Trophoblast cell (in vitro differentiated cells and primary cell): ENCODE measurements around the gene ST3GAL5.

ENCODE experiments used
- DNase-seq, 2 donors: peaks; one replicate each; pipeline ENCODE4 v3.0.0-alpha.2; 2016
- H2AFZ ChIP-seq: 2 replicates; pipeline ENCODE4 v1.6.1; 2013; ENCODE audit warnings: low read length, moderate library complexity, mild to moderate bottlenecking; ENCODE audit not compliant: insufficient read depth, poor library complexity
- H2AK5ac ChIP-seq: 2 replicates; pipeline ENCODE4 v1.6.1; 2013; ENCODE audit warnings: mild to moderate bottlenecking, low read length
- H2BK120ac ChIP-seq: 2 replicates; pipeline ENCODE4 v1.6.1; 2013; ENCODE audit warnings: low read length, mild to moderate bottlenecking, moderate library complexity; ENCODE audit not compliant: insufficient read depth, poor library complexity
- H2BK12ac ChIP-seq: 2 replicates; pipeline ENCODE4 v1.6.1; 2013; ENCODE audit warnings: mild to moderate bottlenecking, low read length, moderate library complexity
- H2BK5ac ChIP-seq: 2 replicates; pipeline ENCODE4 v1.6.1; 2013; ENCODE audit warnings: low read length, low read depth, moderate library complexity, mild to moderate bottlenecking; ENCODE audit not compliant: poor library complexity
- H3K14ac ChIP-seq: 2 replicates; pipeline ENCODE4 v1.6.1; 2013; ENCODE audit warnings: mild to moderate bottlenecking, low read length
- H3K18ac ChIP-seq: 2 replicates; pipeline ENCODE4 v1.6.1; 2013; ENCODE audit warnings: mild to moderate bottlenecking, low read length
- H3K23ac ChIP-seq: 2 replicates; pipeline ENCODE4 v1.6.1; 2013; ENCODE audit warnings: low read length
- H3K27ac ChIP-seq: 2 replicates; pipeline ENCODE4 v1.5.1; 2013; ENCODE audit warnings: low read depth, mild to moderate bottlenecking, inconsistent platforms, low read length, moderate library complexity
- H3K27me3 ChIP-seq: 2 replicates; pipeline ENCODE4 v1.6.1; 2013; ENCODE audit warnings: inconsistent platforms, mild to moderate bottlenecking, low read length, moderate library complexity; ENCODE audit not compliant: insufficient read depth
- H3K36me3 ChIP-seq, 2 experiments: 1 replicate in 1 of 2; 2 replicates in 1 of 2; pipeline ENCODE4 v1.6.1; 2013; ENCODE audit warnings: low read length in 2 of 2, mild to moderate bottlenecking in 2 of 2, moderate library complexity in 1 of 2; ENCODE audit not compliant: insufficient read depth in 2 of 2, control insufficient read depth in 1 of 2
- H3K4ac ChIP-seq: 2 replicates; pipeline ENCODE4 v1.6.1; 2013; ENCODE audit warnings: low read depth, mild to moderate bottlenecking, low read length, moderate library complexity
- H3K4me1 ChIP-seq, 2 experiments: 1 replicate in 1 of 2; 2 replicates in 1 of 2; pipeline ENCODE4 v1.6.1; 2013; ENCODE audit warnings: low read length in 2 of 2, mild to moderate bottlenecking in 2 of 2, moderate library complexity in 1 of 2; ENCODE audit not compliant: insufficient read depth in 2 of 2, control insufficient read depth in 1 of 2
- H3K4me2 ChIP-seq: 2 replicates; pipeline ENCODE4 v1.6.1; 2013; ENCODE audit warnings: inconsistent platforms, mild to moderate bottlenecking, low read length, moderate library complexity
- H3K4me3 ChIP-seq: 2 replicates; pipeline ENCODE4 v1.5.1; 2013; ENCODE audit warnings: mild to moderate bottlenecking, low read depth, low read length, inconsistent platforms
- H3K79me1 ChIP-seq: one replicate; pipeline ENCODE4 v1.6.1; 2013; ENCODE audit warnings: low read length
- H3K79me2 ChIP-seq: 2 replicates; pipeline ENCODE4 v1.6.1; 2013; ENCODE audit warnings: low read length, mild to moderate bottlenecking; ENCODE audit not compliant: control insufficient read depth, insufficient read depth, poor library complexity
- H3K9ac ChIP-seq: 2 replicates; pipeline ENCODE4 v1.6.1; 2013; ENCODE audit warnings: mild to moderate bottlenecking, low read length
- H3K9me3 ChIP-seq: 2 replicates; pipeline ENCODE4 v1.6.1; 2013; ENCODE audit warnings: low read depth, mild to moderate bottlenecking, control low read depth, inconsistent platforms, low read length; ENCODE audit not compliant: insufficient read depth
- H4K12ac ChIP-seq: 2 replicates; pipeline ENCODE4 v1.6.1; 2013; ENCODE audit warnings: low read depth, mild to moderate bottlenecking, low read length, moderate library complexity
- H4K8ac ChIP-seq: 2 replicates; pipeline ENCODE4 v1.6.1; 2013; ENCODE audit warnings: low read depth, mild to moderate bottlenecking, low read length, moderate library complexity
- H4K91ac ChIP-seq: one replicate; pipeline ENCODE4 v1.6.1; 2013; ENCODE audit warnings: low read depth, mild to moderate bottlenecking, low read length, moderate library complexity
- WGBS: extraction: QIAGEN DNeasy Blood & Tissue Kit; methylation state at CpG from one replicate; pipeline ENCODE4 v1.1.7; 2013; ENCODE audit warnings: missing lambda C conversion rate; ENCODE audit not compliant: insufficient read length, insufficient coverage; ENCODE audit errors: extremely low coverage; 5-methylcytosine and 5-hydroxymethylcytosine counted together

Gene ST3GAL5

GRCh38 chr2:85838641-85839040 is 50.1 kb downstream of the ST3GAL5 start:
- H2BK12ac ChIP-seq = no peak overlapping the region
- H3K4me3 ChIP-seq = peak overlapping the region; percentile 15
- no peak overlapping the region for H2BK5ac ChIP-seq
- H3K79me2 ChIP-seq = no peaks in the 10 kb centered on the region
- H4K12ac ChIP-seq = no peak overlapping the region
- H3K9ac ChIP-seq = no peak overlapping the region
- no peak overlapping the region for H3K4ac ChIP-seq
- H2AFZ ChIP-seq = no peak overlapping the region
- H2BK120ac ChIP-seq = no peak overlapping the region
- WGBS = no CpG with 5 or more reads among the region's 6 CpGs
- no peak overlapping the region for H3K14ac ChIP-seq
- peaks cover 2% of the 10 kb centered on the region for H3K9me3 ChIP-seq
- no peak overlapping the region for H3K4me2 ChIP-seq
- no peak overlapping the region for H3K27ac ChIP-seq
- H3K23ac ChIP-seq = no peak overlapping the region
- H4K8ac ChIP-seq = no peak overlapping the region
- H3K18ac ChIP-seq = no peak overlapping the region
- no peak overlapping the region for H2AK5ac ChIP-seq
- no peak overlapping the region for H4K91ac ChIP-seq
- H3K4me1 ChIP-seq = peaks cover 0 to 3% of the 10 kb centered on the region in 2 experiments
- no peaks in the 10 kb centered on the region for H3K79me1 ChIP-seq
- peaks cover 11 to 19% of the 10 kb centered on the region in 2 experiments for H3K36me3 ChIP-seq
- no peaks in the 10 kb centered on the region for H3K27me3 ChIP-seq
- no peak for DNase-seq

DNA sequence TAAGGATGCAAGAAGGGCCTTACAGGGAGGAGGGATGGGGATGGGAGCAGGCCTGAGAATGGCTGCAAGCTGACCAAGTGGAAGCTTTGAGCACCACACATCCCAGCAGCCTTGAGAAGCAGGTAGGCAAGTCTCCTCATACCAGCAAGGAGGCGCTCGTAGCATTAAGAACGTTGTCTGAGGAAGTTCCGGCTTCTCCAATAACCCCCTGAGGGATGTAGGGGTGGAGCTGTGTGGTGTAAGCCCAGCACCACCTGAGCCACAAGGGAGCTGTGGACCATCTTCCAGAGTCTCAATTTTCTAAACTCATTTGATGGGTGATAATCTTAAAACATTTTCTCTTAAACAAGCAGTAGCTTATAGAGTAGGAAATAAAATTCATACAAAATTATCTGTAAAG is 50.6 kb downstream of the ST3GAL5 start:
- H4K12ac ChIP-seq = no peak overlapping the region
- H3K27ac ChIP-seq = no peak overlapping the region
- H2BK5ac ChIP-seq = no peak overlapping the region
- no peak overlapping the region for H2AFZ ChIP-seq
- H2AK5ac ChIP-seq = no peak overlapping the region
- no peak overlapping the region for H3K4me3 ChIP-seq
- no peak overlapping the region for H4K91ac ChIP-seq
- no peak overlapping the region for H3K9ac ChIP-seq
- H2BK12ac ChIP-seq = no peak overlapping the region
- peaks cover 2% of the 10 kb centered on the region for H3K9me3 ChIP-seq
- H3K23ac ChIP-seq = no peak overlapping the region
- H3K4me2 ChIP-seq = no peak overlapping the region
- no peak overlapping the region for H2BK120ac ChIP-seq
- no peak overlapping the region for H3K14ac ChIP-seq
- WGBS = no CpG with 5 or more reads among the region's 4 CpGs
- H3K36me3 ChIP-seq = peaks cover 11 to 19% of the 10 kb centered on the region in 2 experiments
- H3K79me2 ChIP-seq = no peaks in the 10 kb centered on the region
- DNase-seq = peak; percentile 58 to 65
- no peak overlapping the region for H3K4ac ChIP-seq
- no peaks in the 10 kb centered on the region for H3K79me1 ChIP-seq
- H3K18ac ChIP-seq = no peak overlapping the region
- H3K4me1 ChIP-seq = peaks cover 0 to 3% of the 10 kb centered on the region in 2 experiments
- H3K27me3 ChIP-seq = no peaks in the 10 kb centered on the region
- H4K8ac ChIP-seq = no peak overlapping the region

GRCh38 chr2:85834466-85834865 is 54.3 kb downstream of the ST3GAL5 start:
- Histone ChIP-seq H4K91ac (no peak overlapping the region), H3K9me3 (peaks cover 1% of the 10 kb centered on the region), H3K14ac (no peak overlapping the region), H3K4ac (no peak overlapping the region), H2AFZ (no peak overlapping the region), H3K27me3 (no peaks in the 10 kb centered on the region), H3K4me2 (no peak overlapping the region), H3K4me1 (peaks cover 0 to 2% of the 10 kb centered on the region in 2 experiments), H2BK120ac (no peak overlapping the region), H3K23ac (no peak overlapping the region), H3K4me3 (no peak overlapping the region), H2BK12ac (no peak overlapping the region), H3K9ac (no peak overlapping the region), H3K18ac (no peak overlapping the region), H4K8ac (no peak overlapping the region), H3K79me2 (no peaks in the 10 kb centered on the region), H2BK5ac (no peak overlapping the region), H4K12ac (no peak overlapping the region), H3K27ac (no peak overlapping the region), H2AK5ac (no peak overlapping the region), H3K79me1 (no peaks in the 10 kb centered on the region), H3K36me3 (peaks cover 7 to 8% of the 10 kb centered on the region in 2 experiments)
- DNase-seq = no peak

- no peaks in the 10 kb centered on the region for H3K27me3 ChIP-seq
- no peaks in the 10 kb centered on the region for H3K9me3 ChIP-seq
- H3K9ac ChIP-seq = no peak overlapping the region
- no peak overlapping the region for H3K18ac ChIP-seq
- H4K8ac ChIP-seq = no peak overlapping the region
- H4K91ac ChIP-seq = no peak overlapping the region
- H2AFZ ChIP-seq = no peak overlapping the region
- H3K36me3 ChIP-seq = no peaks in the 10 kb centered on the region
- H3K23ac ChIP-seq = no peak overlapping the region
- H3K4me3 ChIP-seq = no peak overlapping the region
- no peak overlapping the region for H2BK120ac ChIP-seq
- no CpG with 5 or more reads among the region's 2 CpGs for WGBS
- H2AK5ac ChIP-seq = no peak overlapping the region
- H3K4ac ChIP-seq = no peak overlapping the region
- no peaks in the 10 kb centered on the region for H3K79me1 ChIP-seq
- no peak overlapping the region for H2BK5ac ChIP-seq
- peaks cover 0 to 2% of the 10 kb centered on the region in 2 experiments for H3K4me1 ChIP-seq
- H3K4me2 ChIP-seq = no peak overlapping the region
- DNase-seq = no peak
- H3K27ac ChIP-seq = no peak overlapping the region
- H3K79me2 ChIP-seq = peaks cover 1% of the 10 kb centered on the region
- H2BK12ac ChIP-seq = no peak overlapping the region
- H4K12ac ChIP-seq = no peak overlapping the region
- H3K14ac ChIP-seq = no peak overlapping the region
Observed at GRCh38 chr2:85831735-85832134, 57.1 kb downstream of the ST3GAL5 start.
